ENCODE measurements around the gene GPER1. TPM values are rescaled to one million over a fixed set of nuclear protein-coding genes. Genes with fewer than 3 reads are reported as not detected.

The GPER1 gene
- total and polyA plus RNA-seq, 2 donors (not counting 3 experiments of a cell fraction or from before 2014, with no cell fraction given), result 0.77 to 2.3 TPM

GRCh38 chr7:1071731-1072254 is 16.1 kb upstream of the GPER1 start:
- no peak overlapping the region for H3K9ac ChIP-seq (replicated peaks; ENCODE audit: extremely low read depth, insufficient read depth, low read length)
- FAIRE-seq (no peak), DNase-seq (ENCODE audit: low read depth, low spot score) (no peak)
- H3K9me3 ChIP-seq (replicated peaks; ENCODE audit: control insufficient read depth, insufficient read depth, low read length), result no peaks in the 10 kb centered on the region
- POLR2A ChIA-PET, result no interaction called here
- H4K20me1 ChIP-seq (replicated peaks; ENCODE audit: control insufficient read depth, extremely low read depth, insufficient read depth, low read length), result no peaks in the 10 kb centered on the region
- H3K9me1 ChIP-seq (replicated peaks; ENCODE audit: control insufficient read depth, extremely low read depth, insufficient read depth, low read length), result no peaks in the 10 kb centered on the region
- no peaks in the 10 kb centered on the region for H3K79me2 ChIP-seq (ENCODE audit: control insufficient read depth, insufficient read depth, low read length)
- no peak overlapping the region for H3K27ac ChIP-seq (ENCODE audit: insufficient read depth, low read depth, low read length)
- H3K4me2 ChIP-seq (ENCODE audit: insufficient read depth, low read length), result no peak overlapping the region
- no TSS peak for BruUV-seq (replicated peaks)
- H3K4me1 ChIP-seq (ENCODE audit: control insufficient read depth, extremely low read depth, insufficient read depth, low read length), result no peaks in the 10 kb centered on the region
- H3K27me3 ChIP-seq (ENCODE audit: control insufficient read depth in 2 of 2, insufficient read depth in 2 of 2, low read length in 2 of 2), result no peaks in the 10 kb centered on the region
- no peak overlapping the region for H2AFZ ChIP-seq (ENCODE audit: low read depth, low read length)
- no peaks in the 10 kb centered on the region for H3K36me3 ChIP-seq (ENCODE audit: control insufficient read depth in 2 of 2, extremely low read depth in 1 of 2, insufficient read depth in 2 of 2, low read length in 2 of 2)
- no peak overlapping the region for H3K4me3 ChIP-seq (replicated peaks in 1 of 3; ENCODE audit: insufficient read depth in 1 of 3, low read depth in 1 of 3, low read length in 3 of 3)
- intact Hi-C loops (cut with micrococcal nuclease) (no loop called here), dilution Hi-C loops (cut with MboI; ENCODE audit: extremely low pct_ligation_motif_present, low sequenced_read_pairs) (no loop called here)
- TF ChIP-seq JUN (IDR thresholded peaks at IDR 0.05; ENCODE audit: borderline replicate concordance, insufficient read depth, insufficient read length, low read depth) (no peak), EZH2 (IDR thresholded peaks at IDR 0.05; ENCODE audit: borderline replicate concordance, low read depth, low read length, severe bottlenecking) (no peak), MYC (IDR thresholded peaks at IDR 0.05; ENCODE audit: low read depth, low read length) (no peak), POLR2AphosphoS5 (IDR thresholded peaks at IDR 0.05; ENCODE audit: insufficient read depth, low read depth, low read length) (no peak), POLR2A (IDR thresholded peaks at IDR 0.05; ENCODE audit: low read depth, low read length) (no peak), GATA2 (IDR thresholded peaks at IDR 0.05; ENCODE audit: insufficient read depth, insufficient read length, low read depth, low read length) (no peak), MAX (IDR thresholded peaks at IDR 0.05; ENCODE audit: insufficient read depth, insufficient read length) (no peak), CTCF (IDR thresholded peaks at IDR 0.05; ENCODE audit: extremely low read depth in 1 of 2, insufficient read depth in 1 of 2, low read depth in 1 of 2, low read length in 2 of 2) (no peak), FOS (IDR thresholded peaks at IDR 0.05; ENCODE audit: borderline replicate concordance, insufficient read depth, low read length) (no peak)
- CTCF ChIA-PET, result interaction anchor here (0.7 kb wide), 1 partner anchor 79 kb away, joined by 3 read pairs; no protein-coding TSS in a partner anchor
